Endothelial cell of umbilical vein (primary cell): Measurements from ENCODE around the gene STXBP5.

ENCODE experiments used
- POLR2A ChIP-seq: IDR thresholded peaks from 2 replicates; pipeline ENCODE4 v1.6.1; 2012; ENCODE audit warnings: low read depth, mild to moderate bottlenecking, control low read depth, low read length
- TF ChIP-seq, protein P1 (sequence below), 2 donors: IDR thresholded peaks; 1 replicate in 1 of 2; 2 replicates in 1 of 2; pipeline ENCODE4 v1.5.1; 2011; ENCODE audit warnings: low read length in 2 of 2, mild to moderate bottlenecking in 2 of 2, moderate library complexity in 2 of 2, control low read depth in 1 of 2, inconsistent platforms in 1 of 2, low read depth in 1 of 2; ENCODE audit not compliant: insufficient read depth in 1 of 2; ENCODE audit errors: extremely low read depth in 1 of 2

DNA sequence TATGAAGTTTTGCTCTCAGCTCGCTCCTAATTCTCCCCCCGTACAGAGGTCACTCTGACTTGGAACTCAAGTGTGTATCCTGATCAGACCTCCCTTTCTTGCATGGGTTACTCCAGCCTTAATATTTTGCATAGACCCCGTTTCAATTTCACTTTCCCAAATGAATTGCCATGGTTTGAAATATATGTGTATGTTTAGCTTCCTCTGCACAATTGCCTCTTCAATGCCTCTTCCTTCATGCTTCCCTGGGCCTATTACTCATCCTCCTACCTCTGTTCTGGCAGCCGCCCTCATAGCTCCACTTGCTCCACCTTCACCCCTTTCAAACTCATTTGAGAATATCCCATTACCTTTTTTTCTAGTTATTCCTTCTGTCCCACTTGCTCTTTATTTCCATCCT, 214.3 kb downstream of the STXBP5 start:
- TF ChIP-seq POLR2A, result no peak
- TF ChIP-seq, protein P1, sequence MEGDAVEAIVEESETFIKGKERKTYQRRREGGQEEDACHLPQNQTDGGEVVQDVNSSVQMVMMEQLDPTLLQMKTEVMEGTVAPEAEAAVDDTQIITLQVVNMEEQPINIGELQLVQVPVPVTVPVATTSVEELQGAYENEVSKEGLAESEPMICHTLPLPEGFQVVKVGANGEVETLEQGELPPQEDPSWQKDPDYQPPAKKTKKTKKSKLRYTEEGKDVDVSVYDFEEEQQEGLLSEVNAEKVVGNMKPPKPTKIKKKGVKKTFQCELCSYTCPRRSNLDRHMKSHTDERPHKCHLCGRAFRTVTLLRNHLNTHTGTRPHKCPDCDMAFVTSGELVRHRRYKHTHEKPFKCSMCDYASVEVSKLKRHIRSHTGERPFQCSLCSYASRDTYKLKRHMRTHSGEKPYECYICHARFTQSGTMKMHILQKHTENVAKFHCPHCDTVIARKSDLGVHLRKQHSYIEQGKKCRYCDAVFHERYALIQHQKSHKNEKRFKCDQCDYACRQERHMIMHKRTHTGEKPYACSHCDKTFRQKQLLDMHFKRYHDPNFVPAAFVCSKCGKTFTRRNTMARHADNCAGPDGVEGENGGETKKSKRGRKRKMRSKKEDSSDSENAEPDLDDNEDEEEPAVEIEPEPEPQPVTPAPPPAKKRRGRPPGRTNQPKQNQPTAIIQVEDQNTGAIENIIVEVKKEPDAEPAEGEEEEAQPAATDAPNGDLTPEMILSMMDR (IDR thresholded peaks at IDR 0.05; ENCODE audit: extremely low read depth in 1 of 2, insufficient read depth in 1 of 2, low read depth in 1 of 2, low read length in 2 of 2), result no peak
